22Rv1 (cell line): ENCODE measurements around the gene POC5.

Source experiments
- CTCF ChIP-seq: fragments of 450-650 bp; IDR thresholded peaks from 2 replicates; pipeline ENCODE4 v1.5.1; 2017; ENCODE audit warnings: mild to moderate bottlenecking
- ZFX ChIP-seq: fragments of 450-650 bp; IDR thresholded peaks from 2 replicates; pipeline ENCODE4 v1.6.1; 2017; ENCODE audit warnings: antibody characterized with exemption, borderline replicate concordance

GRCh38 chr5:75640395-75640794 lies 76.8 kb downstream of the POC5 start:
- TF ChIP-seq CTCF (no peak), ZFX (no peak)
